Pons (tissue), 1 donor: ENCODE results near the gene CPLANE2.
"Not testable (repeated sequence)": the region's sequence is repeated elsewhere in the genome, so short reads cannot be mapped to it uniquely, and the experiment has no call there.

Source experiments
- DNase-seq: peaks from one replicate; pipeline ENCODE4 v3.0.0-alpha.2; 2016; ENCODE audit warnings: low spot score

The CPLANE2 gene

GRCh38 chr1:16236511-16237342 is at the start of gene CPLANE2:
CPLANE2 (minus strand) TSS chr1:16237183; CDS start chr1:16236742, 441 bp downstream.
- peak; percentile 74 for DNase-seq

GRCh38 chr1:16286122-16286521 is 49.1 kb upstream of the CPLANE2 start:
- no peak for DNase-seq

- no peak for DNase-seq
These were observed 44.8 kb upstream of the CPLANE2 start for GRCh38 chr1:16281765-16282164.

GRCh38 chr1:16279186-16279585 is 42.2 kb upstream of the CPLANE2 start:
- no peak for DNase-seq

- DNase-seq: peak; percentile 13
These were observed 39.5 kb upstream of the CPLANE2 start for GRCh38 chr1:16276302-16277030.

GRCh38 chr1:16275591-16275990 is 38.6 kb upstream of the CPLANE2 start:
- DNase-seq: no peak

GRCh38 chr1:16267690-16268180 is 30.8 kb upstream of the CPLANE2 start:
- no peak for DNase-seq

GRCh38 chr1:16266411-16267118 is 29.6 kb upstream of the CPLANE2 start:
- DNase-seq: no peak

GRCh38 chr1:16262067-16262466 is 25.1 kb upstream of the CPLANE2 start:
- no peak for DNase-seq

GRCh38 chr1:16260814-16261213 is 23.8 kb upstream of the CPLANE2 start:
- DNase-seq: no peak

- no peak for DNase-seq
These were observed 21.7 kb upstream of the CPLANE2 start for GRCh38 chr1:16258591-16259135.

GRCh38 chr1:16257968-16258367 is 21.0 kb upstream of the CPLANE2 start:
- no peak for DNase-seq

GRCh38 chr1:16257556-16257955 is 20.6 kb upstream of the CPLANE2 start:
- not testable (repeated sequence) for DNase-seq

- no peak for DNase-seq
These were observed 19.5 kb upstream of the CPLANE2 start for GRCh38 chr1:16256478-16256877.

GRCh38 chr1:16254263-16254928 is 17.4 kb upstream of the CPLANE2 start:
- DNase-seq: no peak

GRCh38 chr1:16253332-16253922 is 16.4 kb upstream of the CPLANE2 start:
- DNase-seq: no peak

- DNase-seq: no peak
These were observed 15.9 kb upstream of the CPLANE2 start for GRCh38 chr1:16252912-16253311.

- DNase-seq: no peak
These were observed 14.4 kb upstream of the CPLANE2 start for GRCh38 chr1:16251381-16251780.

GRCh38 chr1:16250524-16251251 is 13.7 kb upstream of the CPLANE2 start:
- DNase-seq: no peak

GRCh38 chr1:16249596-16250241 is 12.7 kb upstream of the CPLANE2 start:
- no peak for DNase-seq
